GM23338 (cell line): ENCODE measurements around the gene PEDS1. TPM values are rescaled to one million over a fixed set of nuclear protein-coding genes. Genes with fewer than 3 reads are reported as not detected.

Experiments used
- ATAC-seq: fragments of 200-7000 bp; cut with Tn5 transposase; 3 replicates; pipeline ENCODE4 v1.9.1; 2020
- DNase-seq: peaks from one replicate; pipeline ENCODE4 v3.0.0-alpha.2; 2015; ENCODE audit warnings: low spot score
- H2AFZ ChIP-seq: fragments of 200-600 bp; sonication (generic); 2 replicates; pipeline ENCODE4 v1.8.0; 2016; ENCODE audit warnings: antibody characterized with exemption, mild to moderate bottlenecking, moderate library complexity
- H3F3A ChIP-seq: fragments of 200-600 bp; sonication (generic); replicated peaks from 2 replicates; pipeline ENCODE4 v1.8.0; 2017; ENCODE audit warnings: antibody characterized with exemption, mixed run types, low read depth
- H3K27ac ChIP-seq: fragments of 200-600 bp; sonication (generic); 2 replicates; pipeline ENCODE4 v1.6.1; 2016; ENCODE audit warnings: low read depth
- H3K27me3 ChIP-seq: fragments of 200-600 bp; sonication (generic); 2 replicates; pipeline ENCODE4 v1.8.0; 2016; ENCODE audit warnings: mild to moderate bottlenecking, mixed run types, moderate library complexity; ENCODE audit not compliant: insufficient read depth
- H3K36me3 ChIP-seq: fragments of 200-600 bp; sonication (generic); 2 replicates; pipeline ENCODE4 v1.8.0; 2016; ENCODE audit warnings: mild to moderate bottlenecking; ENCODE audit not compliant: insufficient read depth
- H3K4me1 ChIP-seq: fragments of 200-600 bp; sonication (generic); 2 replicates; pipeline ENCODE4 v1.8.0; 2016; ENCODE audit warnings: mild to moderate bottlenecking, moderate library complexity; ENCODE audit not compliant: insufficient read depth
- H3K4me2 ChIP-seq: fragments of 200-600 bp; sonication (generic); 2 replicates; pipeline ENCODE4 v1.7.1; 2017; ENCODE audit warnings: mixed run types
- H3K4me3 ChIP-seq: fragments of 200-600 bp; sonication (generic); 2 replicates; pipeline ENCODE4 v1.6.1; 2016; ENCODE audit warnings: mixed run types
- H3K79me2 ChIP-seq: fragments of 200-600 bp; sonication (generic); replicated peaks from 2 replicates; pipeline ENCODE4 v1.8.0; 2017; ENCODE audit warnings: mild to moderate bottlenecking; ENCODE audit not compliant: insufficient read depth
- H3K9me2 ChIP-seq: fragments of 200-600 bp; sonication (generic); 2 replicates; pipeline ENCODE4 v1.8.0; 2017; ENCODE audit not compliant: insufficient read depth
- H4K20me1 ChIP-seq: fragments of 200-600 bp; sonication (generic); replicated peaks from 2 replicates; pipeline ENCODE4 v1.8.0; 2017; ENCODE audit warnings: mild to moderate bottlenecking; ENCODE audit not compliant: insufficient read depth
- H3K27ac Mint-ChIP-seq: 2 replicates; pipeline ENCODE4 v1.8.0; 2020; ENCODE audit warnings: inconsistent platforms, mild to moderate bottlenecking, moderate library complexity, mixed read lengths
- H3K27me3 Mint-ChIP-seq: 3 replicates; pipeline ENCODE4 v1.8.0; 2022; ENCODE audit warnings: low read depth, mild to moderate bottlenecking, moderate library complexity, mixed read lengths, inconsistent platforms; ENCODE audit not compliant: insufficient read depth, poor library complexity
- H3K36me3 Mint-ChIP-seq: 3 replicates; pipeline ENCODE4 v1.8.0; 2021; ENCODE audit warnings: low read depth, mild to moderate bottlenecking, inconsistent platforms, moderate library complexity, mixed read lengths
- H3K4me1 Mint-ChIP-seq: 3 replicates; pipeline ENCODE4 v1.8.0; 2020; ENCODE audit warnings: mild to moderate bottlenecking, inconsistent platforms, mixed read lengths
- H3K4me3 Mint-ChIP-seq: 3 replicates; pipeline ENCODE4 v1.8.0; 2021; ENCODE audit warnings: moderate library complexity, mild to moderate bottlenecking, inconsistent platforms, mixed read lengths
- H3K9me3 Mint-ChIP-seq: 3 replicates; pipeline ENCODE4 v1.8.0; 2020; ENCODE audit warnings: moderate library complexity, mild to moderate bottlenecking, inconsistent platforms, mixed read lengths
- CREB1 ChIP-seq: fragments of 250-450 bp; sonication (Bioruptor Pico); IDR thresholded peaks from 2 replicates; pipeline ENCODE4 v1.5.0; 2020; ENCODE audit warnings: low read depth, mild to moderate bottlenecking, moderate library complexity
- CTCF ChIP-seq, 2 experiments: fragments of 200-600 bp in 1 of 2; sonication (generic) in 1 of 2; conservative IDR thresholded peaks; 2 replicates each; pipeline versions ENCODE4 v1.5.1 to v1.6.1; 2016 to 2017; ENCODE audit warnings: antibody characterized with exemption in 2 of 2, low read depth in 2 of 2, mild to moderate bottlenecking in 2 of 2, moderate library complexity in 1 of 2
- EZH2 ChIP-seq: fragments of 200-600 bp; sonication (generic); IDR thresholded peaks from one replicate; pipeline ENCODE4 v1.8.0; 2017; ENCODE audit warnings: antibody characterized with exemption, mild to moderate bottlenecking, low read depth; ENCODE audit not compliant: unreplicated experiment
- EZH2phosphoT487 ChIP-seq: fragments of 200-600 bp; sonication (generic); IDR thresholded peaks from one replicate; pipeline ENCODE4 v1.8.1; 2018; ENCODE audit warnings: antibody characterized with exemption; ENCODE audit not compliant: unreplicated experiment
- JUNB ChIP-seq: IDR thresholded peaks from one replicate; pipeline ENCODE4 v1.6.1; 2016; ENCODE audit warnings: antibody characterized with exemption; ENCODE audit not compliant: unreplicated experiment
- NANOG ChIP-seq: IDR thresholded peaks from 2 replicates; pipeline ENCODE4 v1.6.1; 2016; ENCODE audit warnings: antibody characterized with exemption, borderline replicate concordance
- POLR2AphosphoS5 ChIP-seq: IDR thresholded peaks from 2 replicates; pipeline ENCODE4 v1.6.1; 2016; ENCODE audit warnings: antibody characterized with exemption, low read depth
- STAT1 ChIP-seq: IDR thresholded peaks from one replicate; pipeline ENCODE4 v1.6.1; 2016; ENCODE audit warnings: antibody characterized with exemption; ENCODE audit not compliant: unreplicated experiment
- ZNF114 ChIP-seq: fragments of 250-450 bp; sonication (Bioruptor Pico); IDR thresholded peaks from 2 replicates; pipeline ENCODE4 v1.5.0; 2020; ENCODE audit warnings: mild to moderate bottlenecking, moderate library complexity
- ZNF331 ChIP-seq: fragments of 250-450 bp; sonication (Bioruptor Pico); IDR thresholded peaks from 2 replicates; pipeline ENCODE4 v1.5.0; 2020; ENCODE audit warnings: low read depth, mild to moderate bottlenecking, moderate library complexity
- polyA plus RNA-seq: library from polyadenylated mRNA; unstranded; fragments of >200 nt; fragmentation: Nextera tagmentation; extraction: Ambion mirVana; gene quantifications from 2 replicates; pipeline ENCODE4 v1.2.1, GENCODE V29; 2016
- total RNA-seq: library from RNA; depleted of rRNA; stranded (reverse); fragments of >200 nt; shearing (Covaris generic); gene quantifications from 2 replicates; pipeline ENCODE4 v1.2.3, GENCODE V29; 2014
- TF ChIP-seq, protein P1 (sequence below): IDR thresholded peaks from 2 replicates; pipeline ENCODE4 v1.6.1; 2016; ENCODE audit warnings: antibody characterized with exemption
- TF ChIP-seq, protein P2 (sequence below): IDR thresholded peaks from one replicate; pipeline ENCODE4 v1.6.1; 2018; ENCODE audit warnings: antibody characterized with exemption; ENCODE audit not compliant: unreplicated experiment
- TF ChIP-seq, protein P3 (sequence below): fragments of 250-450 bp; sonication (Bioruptor Pico); IDR thresholded peaks from 2 replicates; pipeline ENCODE4 v1.5.0; 2020; ENCODE audit warnings: mild to moderate bottlenecking, moderate library complexity

Gene PEDS1
- total and polyA plus RNA-seq, 2 experiments from 2014 or later, result 34.5 to 43.6 TPM

DNA sequence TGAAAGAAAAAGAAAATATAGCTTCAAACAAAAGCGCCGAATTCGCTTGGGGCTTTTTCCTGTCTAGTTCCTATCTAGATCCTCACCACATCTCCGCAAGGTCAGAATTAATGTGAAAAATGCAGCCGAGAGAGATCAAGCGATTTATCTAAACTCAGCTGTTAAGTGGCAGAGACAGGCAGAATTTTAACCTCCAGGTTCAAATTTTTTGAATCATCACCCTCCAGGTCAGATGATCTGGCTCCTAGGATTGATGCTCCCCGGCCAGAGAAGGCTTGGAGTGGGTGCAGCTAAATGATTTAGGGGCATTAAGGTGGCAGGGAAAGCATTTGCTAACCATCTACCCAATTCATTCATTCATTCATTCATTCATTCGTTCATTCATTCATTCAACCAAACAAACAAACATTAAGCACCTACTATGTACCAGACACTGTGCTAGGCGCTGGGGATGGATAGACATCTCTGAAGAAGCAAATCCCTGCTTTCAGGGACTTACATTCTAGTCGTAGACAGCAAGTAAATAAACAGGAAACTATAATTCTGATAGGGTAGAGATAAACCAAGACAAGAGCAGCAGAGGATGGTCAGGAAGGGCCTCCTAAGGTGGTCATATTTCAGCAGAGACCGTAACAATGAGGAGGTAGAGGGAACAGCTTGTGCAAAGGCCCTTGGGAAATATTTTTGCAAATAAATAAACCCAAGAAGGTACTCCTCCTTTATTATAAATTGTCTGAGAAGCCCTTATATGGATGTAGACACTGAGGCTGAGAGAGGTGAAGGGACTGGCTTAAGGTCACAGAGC is 39.9 kb downstream of the PEDS1 start:
- Mint-ChIP-seq H3K4me1 (peaks cover 50% of the 10 kb centered on the region), H3K27ac (peak overlapping the region; percentile 99), H3K27me3 (peaks cover 16% of the 10 kb centered on the region), H3K9me3 (no peaks in the 10 kb centered on the region), H3K36me3 (no peaks in the 10 kb centered on the region; the same call in 2 of the 3 replicates), H3K4me3 (peak overlapping the region; percentile 91)
- peaks cover 52% of the 10 kb centered on the region for H3K79me2 ChIP-seq
- H4K20me1 ChIP-seq, result peaks cover 30% of the 10 kb centered on the region
- no peaks in the 10 kb centered on the region for H3K9me2 ChIP-seq
- peaks cover 36% of the 10 kb centered on the region for H3K4me1 ChIP-seq
- peak overlapping the region; percentile 99 for H3K4me3 ChIP-seq
- peaks cover 3% of the 10 kb centered on the region for H3F3A ChIP-seq
- TF ChIP-seq CREB1 (CRISPR knock-in tag), result no peak
- no peak for TF ChIP-seq EZH2
- no peak for TF ChIP-seq STAT1
- TF ChIP-seq, protein P1, sequence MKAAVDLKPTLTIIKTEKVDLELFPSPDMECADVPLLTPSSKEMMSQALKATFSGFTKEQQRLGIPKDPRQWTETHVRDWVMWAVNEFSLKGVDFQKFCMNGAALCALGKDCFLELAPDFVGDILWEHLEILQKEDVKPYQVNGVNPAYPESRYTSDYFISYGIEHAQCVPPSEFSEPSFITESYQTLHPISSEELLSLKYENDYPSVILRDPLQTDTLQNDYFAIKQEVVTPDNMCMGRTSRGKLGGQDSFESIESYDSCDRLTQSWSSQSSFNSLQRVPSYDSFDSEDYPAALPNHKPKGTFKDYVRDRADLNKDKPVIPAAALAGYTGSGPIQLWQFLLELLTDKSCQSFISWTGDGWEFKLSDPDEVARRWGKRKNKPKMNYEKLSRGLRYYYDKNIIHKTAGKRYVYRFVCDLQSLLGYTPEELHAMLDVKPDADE, result no peak
- TF ChIP-seq NANOG, result no peak
- TF ChIP-seq, protein P2, sequence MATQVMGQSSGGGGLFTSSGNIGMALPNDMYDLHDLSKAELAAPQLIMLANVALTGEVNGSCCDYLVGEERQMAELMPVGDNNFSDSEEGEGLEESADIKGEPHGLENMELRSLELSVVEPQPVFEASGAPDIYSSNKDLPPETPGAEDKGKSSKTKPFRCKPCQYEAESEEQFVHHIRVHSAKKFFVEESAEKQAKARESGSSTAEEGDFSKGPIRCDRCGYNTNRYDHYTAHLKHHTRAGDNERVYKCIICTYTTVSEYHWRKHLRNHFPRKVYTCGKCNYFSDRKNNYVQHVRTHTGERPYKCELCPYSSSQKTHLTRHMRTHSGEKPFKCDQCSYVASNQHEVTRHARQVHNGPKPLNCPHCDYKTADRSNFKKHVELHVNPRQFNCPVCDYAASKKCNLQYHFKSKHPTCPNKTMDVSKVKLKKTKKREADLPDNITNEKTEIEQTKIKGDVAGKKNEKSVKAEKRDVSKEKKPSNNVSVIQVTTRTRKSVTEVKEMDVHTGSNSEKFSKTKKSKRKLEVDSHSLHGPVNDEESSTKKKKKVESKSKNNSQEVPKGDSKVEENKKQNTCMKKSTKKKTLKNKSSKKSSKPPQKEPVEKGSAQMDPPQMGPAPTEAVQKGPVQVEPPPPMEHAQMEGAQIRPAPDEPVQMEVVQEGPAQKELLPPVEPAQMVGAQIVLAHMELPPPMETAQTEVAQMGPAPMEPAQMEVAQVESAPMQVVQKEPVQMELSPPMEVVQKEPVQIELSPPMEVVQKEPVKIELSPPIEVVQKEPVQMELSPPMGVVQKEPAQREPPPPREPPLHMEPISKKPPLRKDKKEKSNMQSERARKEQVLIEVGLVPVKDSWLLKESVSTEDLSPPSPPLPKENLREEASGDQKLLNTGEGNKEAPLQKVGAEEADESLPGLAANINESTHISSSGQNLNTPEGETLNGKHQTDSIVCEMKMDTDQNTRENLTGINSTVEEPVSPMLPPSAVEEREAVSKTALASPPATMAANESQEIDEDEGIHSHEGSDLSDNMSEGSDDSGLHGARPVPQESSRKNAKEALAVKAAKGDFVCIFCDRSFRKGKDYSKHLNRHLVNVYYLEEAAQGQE, result no peak
- TF ChIP-seq ZNF331 (CRISPR knock-in tag), result no peak
- TF ChIP-seq ZNF114 (CRISPR knock-in tag), result no peak
- no peak for TF ChIP-seq CTCF (conservative IDR thresholded peaks at IDR 0.05; ENCODE audit: low read depth in 2 of 2)
- TF ChIP-seq, protein P3, sequence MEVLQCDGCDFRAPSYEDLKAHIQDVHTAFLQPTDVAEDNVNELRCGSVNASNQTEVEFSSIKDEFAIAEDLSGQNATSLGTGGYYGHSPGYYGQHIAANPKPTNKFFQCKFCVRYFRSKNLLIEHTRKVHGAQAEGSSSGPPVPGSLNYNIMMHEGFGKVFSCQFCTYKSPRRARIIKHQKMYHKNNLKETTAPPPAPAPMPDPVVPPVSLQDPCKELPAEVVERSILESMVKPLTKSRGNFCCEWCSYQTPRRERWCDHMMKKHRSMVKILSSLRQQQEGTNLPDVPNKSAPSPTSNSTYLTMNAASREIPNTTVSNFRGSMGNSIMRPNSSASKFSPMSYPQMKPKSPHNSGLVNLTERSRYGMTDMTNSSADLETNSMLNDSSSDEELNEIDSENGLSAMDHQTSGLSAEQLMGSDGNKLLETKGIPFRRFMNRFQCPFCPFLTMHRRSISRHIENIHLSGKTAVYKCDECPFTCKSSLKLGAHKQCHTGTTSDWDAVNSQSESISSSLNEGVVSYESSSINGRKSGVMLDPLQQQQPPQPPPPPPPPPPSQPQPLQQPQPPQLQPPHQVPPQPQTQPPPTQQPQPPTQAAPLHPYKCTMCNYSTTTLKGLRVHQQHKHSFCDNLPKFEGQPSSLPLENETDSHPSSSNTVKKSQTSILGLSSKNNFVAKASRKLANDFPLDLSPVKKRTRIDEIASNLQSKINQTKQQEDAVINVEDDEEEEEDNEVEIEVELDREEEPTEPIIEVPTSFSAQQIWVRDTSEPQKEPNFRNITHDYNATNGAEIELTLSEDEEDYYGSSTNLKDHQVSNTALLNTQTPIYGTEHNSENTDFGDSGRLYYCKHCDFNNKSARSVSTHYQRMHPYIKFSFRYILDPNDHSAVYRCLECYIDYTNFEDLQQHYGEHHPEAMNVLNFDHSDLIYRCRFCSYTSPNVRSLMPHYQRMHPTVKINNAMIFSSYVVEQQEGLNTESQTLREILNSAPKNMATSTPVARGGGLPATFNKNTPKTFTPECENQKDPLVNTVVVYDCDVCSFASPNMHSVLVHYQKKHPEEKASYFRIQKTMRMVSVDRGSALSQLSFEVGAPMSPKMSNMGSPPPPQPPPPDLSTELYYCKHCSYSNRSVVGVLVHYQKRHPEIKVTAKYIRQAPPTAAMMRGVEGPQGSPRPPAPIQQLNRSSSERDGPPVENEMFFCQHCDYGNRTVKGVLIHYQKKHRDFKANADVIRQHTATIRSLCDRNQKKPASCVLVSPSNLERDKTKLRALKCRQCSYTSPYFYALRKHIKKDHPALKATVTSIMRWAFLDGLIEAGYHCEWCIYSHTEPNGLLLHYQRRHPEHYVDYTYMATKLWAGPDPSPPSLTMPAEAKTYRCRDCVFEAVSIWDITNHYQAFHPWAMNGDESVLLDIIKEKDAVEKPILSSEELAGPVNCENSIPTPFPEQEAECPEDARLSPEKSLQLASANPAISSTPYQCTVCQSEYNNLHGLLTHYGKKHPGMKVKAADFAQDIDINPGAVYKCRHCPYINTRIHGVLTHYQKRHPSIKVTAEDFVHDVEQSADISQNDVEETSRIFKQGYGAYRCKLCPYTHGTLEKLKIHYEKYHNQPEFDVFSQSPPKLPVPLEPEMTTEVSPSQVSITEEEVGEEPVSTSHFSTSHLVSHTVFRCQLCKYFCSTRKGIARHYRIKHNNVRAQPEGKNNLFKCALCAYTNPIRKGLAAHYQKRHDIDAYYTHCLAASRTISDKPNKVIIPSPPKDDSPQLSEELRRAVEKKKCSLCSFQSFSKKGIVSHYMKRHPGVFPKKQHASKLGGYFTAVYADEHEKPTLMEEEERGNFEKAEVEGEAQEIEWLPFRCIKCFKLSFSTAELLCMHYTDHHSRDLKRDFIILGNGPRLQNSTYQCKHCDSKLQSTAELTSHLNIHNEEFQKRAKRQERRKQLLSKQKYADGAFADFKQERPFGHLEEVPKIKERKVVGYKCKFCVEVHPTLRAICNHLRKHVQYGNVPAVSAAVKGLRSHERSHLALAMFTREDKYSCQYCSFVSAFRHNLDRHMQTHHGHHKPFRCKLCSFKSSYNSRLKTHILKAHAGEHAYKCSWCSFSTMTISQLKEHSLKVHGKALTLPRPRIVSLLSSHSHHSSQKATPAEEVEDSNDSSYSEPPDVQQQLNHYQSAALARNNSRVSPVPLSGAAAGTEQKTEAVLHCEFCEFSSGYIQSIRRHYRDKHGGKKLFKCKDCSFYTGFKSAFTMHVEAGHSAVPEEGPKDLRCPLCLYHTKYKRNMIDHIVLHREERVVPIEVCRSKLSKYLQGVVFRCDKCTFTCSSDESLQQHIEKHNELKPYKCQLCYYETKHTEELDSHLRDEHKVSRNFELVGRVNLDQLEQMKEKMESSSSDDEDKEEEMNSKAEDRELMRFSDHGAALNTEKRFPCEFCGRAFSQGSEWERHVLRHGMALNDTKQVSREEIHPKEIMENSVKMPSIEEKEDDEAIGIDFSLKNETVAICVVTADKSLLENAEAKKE, result no peak
- no peak for TF ChIP-seq POLR2AphosphoS5
- no peak for TF ChIP-seq JUNB
- no peak for TF ChIP-seq EZH2phosphoT487
- no peaks in the 10 kb centered on the region for H3K36me3 ChIP-seq
- H3K4me2 ChIP-seq, result peak overlapping the region; percentile 100
- no peaks in the 10 kb centered on the region for H3K27me3 ChIP-seq
- H2AFZ ChIP-seq, result peak overlapping the region; percentile 85
- ATAC-seq (no peak), DNase-seq (no peak)
- peak overlapping the region; percentile 94 for H3K27ac ChIP-seq
